ENCODE measurements around the gene CLEC3A.

CLEC3A gene

GRCh38 chr16:78022347-78023060 is at the start of gene CLEC3A:
TSS of gene CLEC3A (plus strand) at chr16:78022548. CDS start at chr16:78022627, 79 bp downstream.
- no peak for TF ChIP-seq POLR2AphosphoS5 (IDR thresholded peaks at IDR 0.05; ENCODE audit: borderline replicate concordance, low read depth, low read length)
- no peak for TF ChIP-seq FOXP2 (optimal IDR thresholded peaks at IDR 0.05; ENCODE audit: control extremely low read depth, extremely low read length, insufficient read depth)
- no peak for TF ChIP-seq EZH2 (IDR thresholded peaks at IDR 0.05)
- H3K36me3 ChIP-seq (ENCODE audit: insufficient read depth, low read length): no peaks in the 10 kb centered on the region
- no peak within 1 kb of the TSS for H3K9ac ChIP-seq (ENCODE audit: insufficient read length)
- no peaks in the 10 kb centered on the region for H3K9me3 ChIP-seq (ENCODE audit: low read depth, low read length)
- H3K4me3 ChIP-seq: no peak within 1 kb of the TSS
- no peak for DNase-seq (ENCODE audit: low read depth, low spot score)
- H3K27ac ChIP-seq: no peak within 1 kb of the TSS

GRCh38 chr16:77974883-77975282 is 47.5 kb upstream of the CLEC3A start:
- DNase-seq (ENCODE audit: low read depth, low spot score): no peak
- TF ChIP-seq POLR2AphosphoS5 (IDR thresholded peaks at IDR 0.05; ENCODE audit: borderline replicate concordance, low read depth, low read length): no peak
- no peak for TF ChIP-seq FOXP2 (optimal IDR thresholded peaks at IDR 0.05; ENCODE audit: control extremely low read depth, extremely low read length, insufficient read depth)
- no peak for TF ChIP-seq EZH2 (IDR thresholded peaks at IDR 0.05)

GRCh38 chr16:77975942-77976341 is 46.4 kb upstream of the CLEC3A start:
- Histone ChIP-seq H3K4me3 (no peak overlapping the region), H3K9ac (ENCODE audit: insufficient read length) (no peak overlapping the region), H3K36me3 (ENCODE audit: insufficient read depth, low read length) (no peaks in the 10 kb centered on the region), H3K9me3 (ENCODE audit: low read depth, low read length) (no peaks in the 10 kb centered on the region), H3K27ac (no peak overlapping the region)
- no peak for TF ChIP-seq EZH2 (IDR thresholded peaks at IDR 0.05)
- TF ChIP-seq POLR2AphosphoS5 (IDR thresholded peaks at IDR 0.05; ENCODE audit: borderline replicate concordance, low read depth, low read length): no peak
- TF ChIP-seq FOXP2 (optimal IDR thresholded peaks at IDR 0.05; ENCODE audit: control extremely low read depth, extremely low read length, insufficient read depth): no peak
- DNase-seq (ENCODE audit: low read depth, low spot score): no peak

More at GRCh38 chr16:77974883-77975282, 47.5 kb upstream of the CLEC3A start:
- H3K36me3 ChIP-seq (ENCODE audit: insufficient read depth, low read length): no peaks in the 10 kb centered on the region
- H3K9ac ChIP-seq (ENCODE audit: insufficient read length): no peak overlapping the region
- no peaks in the 10 kb centered on the region for H3K9me3 ChIP-seq (ENCODE audit: low read depth, low read length)
- no peak overlapping the region for H3K4me3 ChIP-seq
- H3K27ac ChIP-seq: no peak overlapping the region

GRCh38 chr16:77977339-77977738 is 45.0 kb upstream of the CLEC3A start:
- H3K27ac ChIP-seq: no peak overlapping the region
- H3K9ac ChIP-seq (ENCODE audit: insufficient read length): no peak overlapping the region
- H3K36me3 ChIP-seq (ENCODE audit: insufficient read depth, low read length): no peaks in the 10 kb centered on the region
- no peaks in the 10 kb centered on the region for H3K9me3 ChIP-seq (ENCODE audit: low read depth, low read length)
- H3K4me3 ChIP-seq: no peak overlapping the region
- no peak for TF ChIP-seq POLR2AphosphoS5 (IDR thresholded peaks at IDR 0.05; ENCODE audit: borderline replicate concordance, low read depth, low read length)
- TF ChIP-seq EZH2 (IDR thresholded peaks at IDR 0.05): no peak
- no peak for TF ChIP-seq FOXP2 (optimal IDR thresholded peaks at IDR 0.05; ENCODE audit: control extremely low read depth, extremely low read length, insufficient read depth)
- no peak for DNase-seq (ENCODE audit: low read depth, low spot score)

- H3K9me3 ChIP-seq (ENCODE audit: low read depth, low read length): no peaks in the 10 kb centered on the region
- H3K9ac ChIP-seq (ENCODE audit: insufficient read length): no peak overlapping the region
- no peak overlapping the region for H3K4me3 ChIP-seq
- no peak for TF ChIP-seq EZH2 (IDR thresholded peaks at IDR 0.05)
- no peak for TF ChIP-seq POLR2AphosphoS5 (IDR thresholded peaks at IDR 0.05; ENCODE audit: borderline replicate concordance, low read depth, low read length)
- TF ChIP-seq FOXP2 (optimal IDR thresholded peaks at IDR 0.05; ENCODE audit: control extremely low read depth, extremely low read length, insufficient read depth): no peak
- no peak overlapping the region for H3K27ac ChIP-seq
- no peaks in the 10 kb centered on the region for H3K36me3 ChIP-seq (ENCODE audit: insufficient read depth, low read length)
- no peak for DNase-seq (ENCODE audit: low read depth, low spot score)
Measured at GRCh38 chr16:77985111-77985510, 37.2 kb upstream of the CLEC3A start.

GRCh38 chr16:77986011-77986740 is 36.2 kb upstream of the CLEC3A start:
- H3K9me3 ChIP-seq (ENCODE audit: low read depth, low read length): no peaks in the 10 kb centered on the region
- no peak overlapping the region for H3K27ac ChIP-seq
- no peak overlapping the region for H3K4me3 ChIP-seq
- TF ChIP-seq POLR2AphosphoS5 (IDR thresholded peaks at IDR 0.05; ENCODE audit: borderline replicate concordance, low read depth, low read length): no peak
- no peak for TF ChIP-seq FOXP2 (optimal IDR thresholded peaks at IDR 0.05; ENCODE audit: control extremely low read depth, extremely low read length, insufficient read depth)
- TF ChIP-seq EZH2 (IDR thresholded peaks at IDR 0.05): no peak
- no peak for DNase-seq (ENCODE audit: low read depth, low spot score)
- no peak overlapping the region for H3K9ac ChIP-seq (ENCODE audit: insufficient read length)
- H3K36me3 ChIP-seq (ENCODE audit: insufficient read depth, low read length): no peaks in the 10 kb centered on the region

GRCh38 chr16:77987810-77988209 is 34.5 kb upstream of the CLEC3A start:
- Histone ChIP-seq H3K9me3 (ENCODE audit: low read depth, low read length) (no peaks in the 10 kb centered on the region), H3K9ac (ENCODE audit: insufficient read length) (no peak overlapping the region), H3K4me3 (no peak overlapping the region), H3K27ac (no peak overlapping the region), H3K36me3 (ENCODE audit: insufficient read depth, low read length) (no peaks in the 10 kb centered on the region)
- no peak for DNase-seq (ENCODE audit: low read depth, low spot score)
- no peak for TF ChIP-seq FOXP2 (optimal IDR thresholded peaks at IDR 0.05; ENCODE audit: control extremely low read depth, extremely low read length, insufficient read depth)
- no peak for TF ChIP-seq POLR2AphosphoS5 (IDR thresholded peaks at IDR 0.05; ENCODE audit: borderline replicate concordance, low read depth, low read length)
- no peak for TF ChIP-seq EZH2 (IDR thresholded peaks at IDR 0.05)

- no peak overlapping the region for H3K4me3 ChIP-seq
- no peaks in the 10 kb centered on the region for H3K36me3 ChIP-seq (ENCODE audit: insufficient read depth, low read length)
- TF ChIP-seq POLR2AphosphoS5 (IDR thresholded peaks at IDR 0.05; ENCODE audit: borderline replicate concordance, low read depth, low read length) (no peak), FOXP2 (optimal IDR thresholded peaks at IDR 0.05; ENCODE audit: control extremely low read depth, extremely low read length, insufficient read depth) (no peak), EZH2 (IDR thresholded peaks at IDR 0.05) (no peak)
- no peak overlapping the region for H3K9ac ChIP-seq (ENCODE audit: insufficient read length)
- no peaks in the 10 kb centered on the region for H3K9me3 ChIP-seq (ENCODE audit: low read depth, low read length)
- H3K27ac ChIP-seq: no peak overlapping the region
- no peak for DNase-seq (ENCODE audit: low read depth, low spot score)
Measured at GRCh38 chr16:77989846-77990245, 32.5 kb upstream of the CLEC3A start.

Measured in SK-N-MC (cell line).